Brain microvascular endothelial cell (primary cell): ENCODE measurements around the gene KIF27.

Experiments
- DNase-seq: peaks from one replicate; pipeline ENCODE4 v3.0.0-alpha.2; 2020
- H3K27ac ChIP-seq: fragments of 250-450 bp; sonication (Bioruptor Pico); 2 replicates; pipeline ENCODE4 v1.5.1; 2020; ENCODE audit warnings: mild to moderate bottlenecking, moderate library complexity
- H3K27me3 ChIP-seq: fragments of 250-450 bp; sonication (Bioruptor Pico); replicated peaks from 2 replicates; pipeline ENCODE4 v1.5.1; 2020; ENCODE audit warnings: mild to moderate bottlenecking
- H3K36me3 ChIP-seq: fragments of 250-450 bp; sonication (Bioruptor Pico); replicated peaks from 2 replicates; pipeline ENCODE4 v1.5.1; 2020; ENCODE audit warnings: mild to moderate bottlenecking
- H3K4me3 ChIP-seq: 2 replicates; pipeline ENCODE4 v1.5.1; 2011; ENCODE audit warnings: low read depth, mild to moderate bottlenecking, control low read depth, low read length, moderate library complexity
- CTCF ChIP-seq: IDR thresholded peaks from 2 replicates; pipeline ENCODE4 v1.5.1; 2011; ENCODE audit warnings: low read depth, mild to moderate bottlenecking, moderate library complexity, low read length, control low read depth, inconsistent platforms; ENCODE audit errors: missing control alignments
- in situ Hi-C: cut with HindIII; loops from 2 replicates; pipeline ENCODE4 v1.10.0; 2017; ENCODE audit warnings: low sequenced_read_pairs, low pct_ligation_motif_present

The KIF27 gene

DNA sequence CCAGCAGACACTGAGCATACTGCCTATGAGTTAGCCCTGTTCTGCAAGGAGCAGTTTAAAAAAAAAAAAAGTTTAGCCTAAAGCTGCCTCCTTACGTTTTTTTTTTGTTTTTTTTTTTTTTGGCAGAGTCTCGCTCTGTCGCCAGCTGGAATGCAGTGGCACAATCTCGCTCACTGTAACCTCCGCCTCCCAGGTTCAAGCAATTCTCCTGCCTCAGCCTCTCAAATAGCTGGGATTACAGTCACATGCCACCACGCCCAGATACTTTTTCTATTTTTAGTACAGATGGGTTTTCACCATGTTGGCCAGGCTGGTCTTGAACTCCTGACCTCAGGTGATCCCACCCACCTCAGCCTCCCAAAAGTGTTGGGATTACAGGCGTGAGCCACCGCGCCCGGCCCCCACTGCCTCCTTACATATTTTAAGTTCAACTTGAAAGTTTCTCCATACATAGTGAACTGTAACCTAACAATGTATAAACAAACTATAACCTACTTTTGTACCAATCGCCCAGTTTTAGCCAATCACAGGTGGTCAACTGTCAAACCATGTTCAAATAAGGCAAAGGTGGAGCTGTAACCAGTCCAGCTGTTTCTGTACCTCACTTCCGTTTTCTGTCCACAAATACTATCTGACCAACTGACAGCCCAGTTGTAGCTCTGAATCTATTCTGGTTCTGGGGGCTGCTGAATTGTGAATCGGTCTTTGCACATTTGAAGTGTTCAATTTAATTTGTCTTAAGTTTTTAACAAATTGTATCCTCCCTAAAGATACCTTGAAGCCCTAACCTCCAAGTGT is 120.8 kb downstream of the KIF27 start:
- in situ Hi-C loops, result no loop called here
- Histone ChIP-seq H3K27me3 (no peaks in the 10 kb centered on the region), H3K27ac (no peak overlapping the region), H3K4me3 (no peak overlapping the region), H3K36me3 (no peaks in the 10 kb centered on the region)
- DNase-seq, result no peak
- TF ChIP-seq CTCF, result no peak

DNA sequence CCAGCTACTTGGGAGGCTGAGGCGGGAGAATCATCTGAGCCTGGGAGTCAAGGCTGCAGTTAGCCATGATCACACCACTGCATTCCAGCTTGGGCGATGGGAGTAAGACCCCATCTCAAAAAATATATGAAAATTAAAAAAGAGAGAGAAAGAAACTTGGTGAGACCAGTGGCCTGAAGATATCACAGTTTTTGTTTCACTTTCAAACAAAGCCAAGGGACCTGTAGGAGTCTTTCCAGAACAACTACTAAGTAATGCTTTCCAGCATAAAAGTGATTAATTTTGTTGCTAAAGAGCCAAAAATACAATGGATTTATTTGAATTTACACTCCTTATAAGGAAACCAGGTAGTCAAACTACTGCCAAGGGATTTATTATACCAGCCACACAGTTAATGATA is 127.2 kb downstream of the KIF27 start:
- Histone ChIP-seq H3K27me3 (no peaks in the 10 kb centered on the region), H3K36me3 (no peaks in the 10 kb centered on the region), H3K27ac (no peak overlapping the region), H3K4me3 (no peak overlapping the region)
- no peak for TF ChIP-seq CTCF
- no peak for DNase-seq
- in situ Hi-C loops, result no loop called here

GRCh38 chr9:83792746-83793145 is 128.5 kb downstream of the KIF27 start:
- Histone ChIP-seq H3K27ac (no peak overlapping the region), H3K4me3 (no peak overlapping the region), H3K36me3 (no peaks in the 10 kb centered on the region), H3K27me3 (no peaks in the 10 kb centered on the region)
- DNase-seq, result no peak
- in situ Hi-C loops, result no loop called here
- TF ChIP-seq CTCF, result no peak
